Right ventricle myocardium inferior (tissue), 1 donor: ENCODE measurements around the gene RECK. TPM values are rescaled to one million over a fixed set of nuclear protein-coding genes. Genes with fewer than 3 reads are reported as not detected.
A peak's percentile ranks its signal among the peaks of the same experiment; 100 is the strongest.

Experiments
- ATAC-seq: fragments of 200-7000 bp; cut with Tn5 transposase; one replicate; pipeline ENCODE4 v1.9.1; 2020; ENCODE audit warnings: mild to moderate bottlenecking, moderate library complexity
- DNase-seq: peaks from one replicate; pipeline ENCODE4 v3.0.0; 2021; ENCODE audit errors: missing footprints
- intact Hi-C: fragments of 100-400 bp; cut with DNase I; formaldehyde crosslinking; loops from one replicate; pipeline ENCODE4 v1.11.0; 2022
- total RNA-seq: library from RNA; stranded (reverse); fragmentation: NEBNext Ultra II Directional; extraction: Animal tissue kit (Norgen Biotek cat#: 25700); gene quantifications from one replicate; pipeline ENCODE4 v1.2.1, GENCODE V29; 2021
- donor health status: DM: no; HTN: yes; CAD: no; lungs with severe emphysema.

Gene RECK
- total RNA-seq, 1 donor from 2014 or later, result 5.5 TPM

- intact Hi-C loops, result loop anchor here (5.0 kb wide), 1 partner anchor 230 kb away; the partner anchor contains the start of gene NPR2
- DNase-seq, result no peak
- no peak for ATAC-seq
These were observed 14.7 kb upstream of the RECK start for GRCh38 chr9:36021968-36022367.

GRCh38 chr9:36023260-36024048, 13.3 kb upstream of the RECK start:
- intact Hi-C loops, result loop anchor here (1.0 to 5.0 kb wide), 3 partner anchors 68 to 231 kb away; partner anchors contain the start of gene NPR2
- peak; percentile 34 for ATAC-seq
- peak; percentile 51 for DNase-seq

- no peak for ATAC-seq
- DNase-seq, result no peak
- intact Hi-C loops, result no loop called here
These were observed 11.0 kb upstream of the RECK start for GRCh38 chr9:36025746-36026145.

- DNase-seq, result no peak
- intact Hi-C loops, result no loop called here
- ATAC-seq, result no peak
These were observed 7.5 kb upstream of the RECK start for GRCh38 chr9:36029202-36029601.

- intact Hi-C loops, result no loop called here
These were observed 6.8 kb upstream of the RECK start for GRCh38 chr9:36029765-36030528.

GRCh38 chr9:36030871-36031270, 5.8 kb upstream of the RECK start:
- intact Hi-C loops, result no loop called here

More at GRCh38 chr9:36029765-36030528, 6.8 kb upstream of the RECK start:
- DNase-seq (no peak), ATAC-seq (peak; percentile 78)

GRCh38 chr9:36031774-36032555, 4.7 kb upstream of the RECK start:
- DNase-seq (no peak), ATAC-seq (no peak)
- intact Hi-C loops, result no loop called here

More at GRCh38 chr9:36030871-36031270, 5.8 kb upstream of the RECK start:
- DNase-seq (no peak), ATAC-seq (no peak)

GRCh38 chr9:36033788-36034187, 2.9 kb upstream of the RECK start:
- ATAC-seq, result no peak
- intact Hi-C loops, result no loop called here
- peak; percentile 52 for DNase-seq

- DNase-seq (no peak), ATAC-seq (no peak)
- intact Hi-C loops, result no loop called here
These were observed 2.5 kb upstream of the RECK start for GRCh38 chr9:36034234-36034633.

GRCh38 chr9:36035006-36035405, 1.7 kb upstream of the RECK start:
- intact Hi-C loops, result no loop called here
- ATAC-seq, result no peak
- no peak for DNase-seq

- intact Hi-C loops, result no loop called here
- ATAC-seq, result no peak
- peak; percentile 57 for DNase-seq
These were observed 397 bp upstream of the RECK start for GRCh38 chr9:36036253-36036779.

- intact Hi-C loops, result no loop called here
- ATAC-seq, result peak; percentile 4
- DNase-seq, result no peak
These were observed 923 bp downstream of the RECK start for GRCh38 chr9:36037549-36038122.

GRCh38 chr9:36039121-36039520, 2.4 kb downstream of the RECK start:
- no peak for DNase-seq
- intact Hi-C loops, result no loop called here
- no peak for ATAC-seq

- intact Hi-C loops, result no loop called here
- DNase-seq, result no peak
- ATAC-seq, result no peak
These were observed 3.0 kb downstream of the RECK start for GRCh38 chr9:36039696-36040095.

- DNase-seq (no peak), ATAC-seq (no peak)
- intact Hi-C loops, result no loop called here
These were observed 3.7 kb downstream of the RECK start for GRCh38 chr9:36040271-36040925.

GRCh38 chr9:36041506-36041905, 4.8 kb downstream of the RECK start:
- peak; percentile 53 for DNase-seq
- no peak for ATAC-seq
- intact Hi-C loops, result no loop called here

GRCh38 chr9:36045610-36046009, 8.9 kb downstream of the RECK start:
- ATAC-seq (no peak), DNase-seq (no peak)
- intact Hi-C loops, result no loop called here

GRCh38 chr9:36046923-36047322, 10.2 kb downstream of the RECK start:
- no peak for DNase-seq
- ATAC-seq, result no peak
- intact Hi-C loops, result no loop called here
